Panc1 (cell line): ENCODE measurements around the gene ZBTB47. TPM values are rescaled to one million over a fixed set of nuclear protein-coding genes. Genes with fewer than 3 reads are reported as not detected.

Experiments
- ATAC-seq: fragments of 200-7000 bp; cut with Tn5 transposase; 2 replicates; pipeline ENCODE4 v1.9.1; 2020; ENCODE audit warnings: mild to moderate bottlenecking, moderate library complexity
- BruUV-seq: library from RNA; stranded (reverse); fragments of 400-500 nt; replicated peaks from 2 replicates; lab custom pipeline; 2021; lab: Mats Ljungman, UMichigan
- CTCF ChIA-PET: fragments of 300-600 bp; sonication (Branson Sonifier 250); formaldehyde crosslinking; loops from one replicate; lab custom pipeline; 2022; ENCODE audit warnings: antibody characterized with exemption; lab: Charles Lee
- POLR2A ChIA-PET: fragments of 300-600 bp; sonication (Branson Sonifier 250); formaldehyde crosslinking; loops from one replicate; lab custom pipeline; 2022; ENCODE audit warnings: antibody characterized with exemption; lab: Charles Lee
- DNase-seq: peaks from one replicate; pipeline ENCODE4 v3.0.0-alpha.2; 2010; ENCODE audit warnings: low read depth, low spot score
- H3K27ac ChIP-seq: 2 replicates; pipeline ENCODE4 v1.5.1; 2011; ENCODE audit warnings: mild to moderate bottlenecking, low read length, inconsistent platforms
- H3K27me3 ChIP-seq: fragments of 200-500 bp; sonication (Bioruptor generic); 2 replicates; pipeline ENCODE4 v1.6.0; 2014; ENCODE audit warnings: low read length, inconsistent platforms; ENCODE audit not compliant: control insufficient read depth, insufficient read depth
- H3K36me3 ChIP-seq: fragments of 200-500 bp; sonication (Bioruptor generic); 2 replicates; pipeline ENCODE4 v1.5.1; 2014; ENCODE audit warnings: inconsistent platforms, mild to moderate bottlenecking, low read length, moderate library complexity; ENCODE audit not compliant: control insufficient read depth, insufficient read depth
- H3K4me1 ChIP-seq: 2 replicates; pipeline ENCODE4 v1.5.1; 2011; ENCODE audit warnings: inconsistent platforms, mild to moderate bottlenecking, low read length, moderate library complexity; ENCODE audit not compliant: control insufficient read depth, insufficient read depth
- H3K4me3 ChIP-seq, 2 experiments: 2 replicates each; pipeline ENCODE4 v1.5.1; 2011 to 2012; ENCODE audit warnings: low read depth in 2 of 2, low read length in 2 of 2, mild to moderate bottlenecking in 2 of 2, inconsistent platforms in 1 of 2, moderate library complexity in 1 of 2
- H3K9me3 ChIP-seq: fragments of 200-500 bp; sonication (Bioruptor generic); 2 replicates; pipeline ENCODE4 v1.5.1; 2014; ENCODE audit warnings: low read depth, mild to moderate bottlenecking, inconsistent platforms, low read length, moderate library complexity; ENCODE audit not compliant: control insufficient read depth, insufficient read depth
- POLR2AphosphoS5 ChIP-seq: IDR thresholded peaks from 2 replicates; pipeline ENCODE4 v1.6.1; 2012; ENCODE audit warnings: mild to moderate bottlenecking, low read depth, low read length, moderate library complexity
- SIN3A ChIP-seq: IDR thresholded peaks from 2 replicates; pipeline ENCODE4 v1.6.1; 2012; ENCODE audit warnings: low read depth, mild to moderate bottlenecking, low read length, moderate library complexity, borderline replicate concordance; ENCODE audit not compliant: insufficient read depth
- TCF7L2 ChIP-seq: IDR thresholded peaks from 2 replicates; pipeline ENCODE4 v1.6.1; 2011; ENCODE audit warnings: mild to moderate bottlenecking, low read depth, low read length, inconsistent platforms
- in situ Hi-C: cut with HindIII; loops from 2 replicates; pipeline ENCODE4 v1.10.0; 2016; ENCODE audit warnings: low sequenced_read_pairs, low pct_unique_long_range_greater_than_20kb
- intact Hi-C: fragments of 100-400 bp; cut with micrococcal nuclease; formaldehyde crosslinking; loops from one replicate; pipeline ENCODE4 v1.10.0; 2022; ENCODE audit not compliant: unreplicated experiment
- total RNA-seq: library from RNA; stranded (reverse); gene quantifications from one replicate; pipeline ENCODE4 v1.2.1, GENCODE V29; 2021; ENCODE audit not compliant: unreplicated experiment
- TF ChIP-seq, protein P1 (sequence below): fragments of 450-650 bp; IDR thresholded peaks from 2 replicates; pipeline ENCODE4 v1.5.1; 2017; ENCODE audit warnings: mild to moderate bottlenecking
- TF ChIP-seq, protein P2 (sequence below), 2 experiments: IDR thresholded peaks; 2 replicates each; pipeline ENCODE4 v1.6.1; 2011 to 2012; ENCODE audit warnings: low read depth in 2 of 2, control low read depth in 1 of 2, low read length in 1 of 2, mild to moderate bottlenecking in 1 of 2, moderate library complexity in 1 of 2; ENCODE audit not compliant: insufficient read depth in 1 of 2

ZBTB47 gene
- total RNA-seq, 1 experiment from 2014 or later = 3.6 TPM

DNA sequence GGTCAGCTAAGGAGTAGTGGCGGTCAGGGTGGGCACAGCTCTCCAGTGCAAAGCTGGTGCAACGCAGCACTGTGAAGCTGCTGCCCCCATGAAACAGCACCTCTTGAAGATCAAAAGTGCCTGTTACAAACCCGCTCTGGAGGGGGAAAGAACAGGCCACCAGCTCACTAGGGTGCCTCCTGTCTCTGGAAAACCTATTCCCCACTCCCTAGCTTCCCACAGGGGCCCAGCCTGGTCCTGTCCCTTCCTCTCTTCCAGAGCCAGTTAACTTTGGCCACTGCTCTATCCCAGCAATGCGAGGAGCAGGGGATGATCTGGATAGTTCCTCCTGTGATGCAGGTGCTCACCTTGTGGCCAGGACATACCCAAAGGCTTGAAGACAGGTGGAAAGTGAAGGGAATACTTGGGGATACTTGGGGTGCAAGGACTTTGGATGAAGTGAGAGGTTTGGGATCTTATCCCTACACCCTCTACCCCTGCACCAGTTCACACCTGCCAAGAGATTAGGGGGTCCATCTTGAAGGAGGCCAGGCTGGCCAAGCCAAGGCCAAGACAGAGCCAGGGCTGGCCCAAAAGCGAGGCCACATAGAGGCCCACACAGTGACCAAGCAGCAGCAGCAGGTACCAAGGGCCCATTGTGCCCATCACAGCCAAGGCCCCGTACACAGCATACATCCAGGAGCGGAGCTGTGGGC lies 44.9 kb downstream of the ZBTB47 start:
- ATAC-seq = no peak
- Histone ChIP-seq H3K4me3 (no peak overlapping the region), H3K27ac (no peak overlapping the region), H3K9me3 (no peaks in the 10 kb centered on the region), H3K36me3 (no peaks in the 10 kb centered on the region), H3K4me1 (no peaks in the 10 kb centered on the region), H3K27me3 (no peaks in the 10 kb centered on the region)
- intact Hi-C loops = no loop called here
- no peak for DNase-seq
- POLR2A ChIA-PET = no interaction called here
- TF ChIP-seq TCF7L2 (no peak), SIN3A (no peak), POLR2AphosphoS5 (no peak)
- TF ChIP-seq, protein P1, sequence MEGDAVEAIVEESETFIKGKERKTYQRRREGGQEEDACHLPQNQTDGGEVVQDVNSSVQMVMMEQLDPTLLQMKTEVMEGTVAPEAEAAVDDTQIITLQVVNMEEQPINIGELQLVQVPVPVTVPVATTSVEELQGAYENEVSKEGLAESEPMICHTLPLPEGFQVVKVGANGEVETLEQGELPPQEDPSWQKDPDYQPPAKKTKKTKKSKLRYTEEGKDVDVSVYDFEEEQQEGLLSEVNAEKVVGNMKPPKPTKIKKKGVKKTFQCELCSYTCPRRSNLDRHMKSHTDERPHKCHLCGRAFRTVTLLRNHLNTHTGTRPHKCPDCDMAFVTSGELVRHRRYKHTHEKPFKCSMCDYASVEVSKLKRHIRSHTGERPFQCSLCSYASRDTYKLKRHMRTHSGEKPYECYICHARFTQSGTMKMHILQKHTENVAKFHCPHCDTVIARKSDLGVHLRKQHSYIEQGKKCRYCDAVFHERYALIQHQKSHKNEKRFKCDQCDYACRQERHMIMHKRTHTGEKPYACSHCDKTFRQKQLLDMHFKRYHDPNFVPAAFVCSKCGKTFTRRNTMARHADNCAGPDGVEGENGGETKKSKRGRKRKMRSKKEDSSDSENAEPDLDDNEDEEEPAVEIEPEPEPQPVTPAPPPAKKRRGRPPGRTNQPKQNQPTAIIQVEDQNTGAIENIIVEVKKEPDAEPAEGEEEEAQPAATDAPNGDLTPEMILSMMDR = no peak
- TF ChIP-seq, protein P2, sequence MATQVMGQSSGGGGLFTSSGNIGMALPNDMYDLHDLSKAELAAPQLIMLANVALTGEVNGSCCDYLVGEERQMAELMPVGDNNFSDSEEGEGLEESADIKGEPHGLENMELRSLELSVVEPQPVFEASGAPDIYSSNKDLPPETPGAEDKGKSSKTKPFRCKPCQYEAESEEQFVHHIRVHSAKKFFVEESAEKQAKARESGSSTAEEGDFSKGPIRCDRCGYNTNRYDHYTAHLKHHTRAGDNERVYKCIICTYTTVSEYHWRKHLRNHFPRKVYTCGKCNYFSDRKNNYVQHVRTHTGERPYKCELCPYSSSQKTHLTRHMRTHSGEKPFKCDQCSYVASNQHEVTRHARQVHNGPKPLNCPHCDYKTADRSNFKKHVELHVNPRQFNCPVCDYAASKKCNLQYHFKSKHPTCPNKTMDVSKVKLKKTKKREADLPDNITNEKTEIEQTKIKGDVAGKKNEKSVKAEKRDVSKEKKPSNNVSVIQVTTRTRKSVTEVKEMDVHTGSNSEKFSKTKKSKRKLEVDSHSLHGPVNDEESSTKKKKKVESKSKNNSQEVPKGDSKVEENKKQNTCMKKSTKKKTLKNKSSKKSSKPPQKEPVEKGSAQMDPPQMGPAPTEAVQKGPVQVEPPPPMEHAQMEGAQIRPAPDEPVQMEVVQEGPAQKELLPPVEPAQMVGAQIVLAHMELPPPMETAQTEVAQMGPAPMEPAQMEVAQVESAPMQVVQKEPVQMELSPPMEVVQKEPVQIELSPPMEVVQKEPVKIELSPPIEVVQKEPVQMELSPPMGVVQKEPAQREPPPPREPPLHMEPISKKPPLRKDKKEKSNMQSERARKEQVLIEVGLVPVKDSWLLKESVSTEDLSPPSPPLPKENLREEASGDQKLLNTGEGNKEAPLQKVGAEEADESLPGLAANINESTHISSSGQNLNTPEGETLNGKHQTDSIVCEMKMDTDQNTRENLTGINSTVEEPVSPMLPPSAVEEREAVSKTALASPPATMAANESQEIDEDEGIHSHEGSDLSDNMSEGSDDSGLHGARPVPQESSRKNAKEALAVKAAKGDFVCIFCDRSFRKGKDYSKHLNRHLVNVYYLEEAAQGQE (IDR thresholded peaks at IDR 0.05; ENCODE audit: insufficient read depth in 1 of 2, low read depth in 2 of 2, low read length in 1 of 2) = no peak
- no TSS peak for BruUV-seq
- CTCF ChIA-PET = no interaction called here
- in situ Hi-C loops = no loop called here

DNA sequence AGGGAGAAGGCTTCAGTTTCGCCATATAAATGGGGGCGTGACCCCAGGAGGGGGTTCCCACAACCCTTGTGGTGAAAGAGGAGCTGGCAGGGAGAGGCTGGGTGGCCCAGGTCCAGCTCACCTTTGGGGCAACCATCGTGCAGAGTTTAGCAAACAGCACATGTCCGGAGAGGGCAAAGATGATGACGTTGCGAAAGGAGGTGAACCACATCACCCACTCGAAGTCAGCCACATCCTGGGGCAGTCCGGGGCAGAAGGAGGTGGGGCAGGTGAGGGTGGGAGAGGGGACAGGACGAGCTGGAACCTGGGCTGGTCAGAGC lies 45.4 kb downstream of the ZBTB47 start:
- CTCF ChIA-PET = no interaction called here
- no peak overlapping the region for H3K27ac ChIP-seq
- no peaks in the 10 kb centered on the region for H3K4me1 ChIP-seq

More for the DNA sequence above, 45.4 kb downstream of the ZBTB47 start:
- intact Hi-C loops = no loop called here
- no peaks in the 10 kb centered on the region for H3K36me3 ChIP-seq
- POLR2A ChIA-PET = no interaction called here
- BruUV-seq = no TSS peak
- no peaks in the 10 kb centered on the region for H3K9me3 ChIP-seq
- TF ChIP-seq TCF7L2 (no peak), POLR2AphosphoS5 (no peak), SIN3A (no peak)
- TF ChIP-seq, protein P2 (IDR thresholded peaks at IDR 0.05; ENCODE audit: insufficient read depth in 1 of 2, low read depth in 2 of 2, low read length in 1 of 2) = no peak
- TF ChIP-seq, protein P1 = no peak
- H3K4me3 ChIP-seq = no peak overlapping the region
- in situ Hi-C loops = no loop called here
- no peaks in the 10 kb centered on the region for H3K27me3 ChIP-seq
- DNase-seq (no peak), ATAC-seq (no peak)
